ENCODE measurements around the gene NIPAL4. TPM values are rescaled to one million over a fixed set of nuclear protein-coding genes. Genes with fewer than 3 reads are reported as not detected.

NIPAL4 gene
- total RNA-seq, 1 donor from 2014 or later = 2.8 TPM

- no peak for DNase-seq
- ChIA-PET CTCF (interaction anchor here (0.9 to 1.1 kb wide), 2 partner anchors 15 to 24 kb away, joined by 3 to 4 read pairs; no protein-coding TSS in a partner anchor), POLR2A (no interaction called here)
- Mint-ChIP-seq H3K4me1 (peaks cover 7% of the 10 kb centered on the region), H3K36me3 (ENCODE audit: low read depth) (no peaks in the 10 kb centered on the region), H3K27me3 (no peaks in the 10 kb centered on the region), H3K4me3 (no peak overlapping the region), H3K9me3 (no peaks in the 10 kb centered on the region), H3K27ac (no peak overlapping the region)
- no peak for ATAC-seq (ENCODE audit: low read depth)
- TF ChIP-seq CTCF (IDR thresholded peaks at IDR 0.05) = no peak
- intact Hi-C loops (cut with micrococcal nuclease) = no loop called here
Measured at GRCh38 chr5:157447201-157447637, 12.8 kb upstream of the NIPAL4 start.

- POLR2A ChIA-PET = interaction anchor here (1.4 to 2.2 kb wide), 2 partner anchors 11 to 31 kb away, joined by 3 to 7 read pairs; partner anchors contain the start of gene NIPAL4
- DNase-seq = no peak
- Mint-ChIP-seq H3K4me1 (peaks cover 7% of the 10 kb centered on the region), H3K27me3 (no peaks in the 10 kb centered on the region), H3K36me3 (ENCODE audit: low read depth) (no peaks in the 10 kb centered on the region), H3K27ac (no peak overlapping the region), H3K4me3 (no peak overlapping the region), H3K9me3 (no peaks in the 10 kb centered on the region)
- intact Hi-C loops (cut with micrococcal nuclease) = no loop called here
- ATAC-seq (ENCODE audit: low read depth) = no peak
- no peak for TF ChIP-seq CTCF (IDR thresholded peaks at IDR 0.05)
- CTCF ChIA-PET = interaction anchor here (1.0 to 1.6 kb wide), 3 partner anchors 17 to 28 kb away, joined by 3 to 4 read pairs (median 3); no protein-coding TSS in a partner anchor
Measured at GRCh38 chr5:157449011-157449723, 10.8 kb upstream of the NIPAL4 start.

- Mint-ChIP-seq H3K4me1 (peaks cover 12% of the 10 kb centered on the region), H3K9me3 (no peaks in the 10 kb centered on the region), H3K27me3 (no peaks in the 10 kb centered on the region), H3K27ac (no peak overlapping the region), H3K4me3 (no peak overlapping the region), H3K36me3 (ENCODE audit: low read depth) (no peaks in the 10 kb centered on the region)
- intact Hi-C loops (cut with micrococcal nuclease) = no loop called here
- POLR2A ChIA-PET = interaction anchor here (1.4 to 2.2 kb wide), 2 partner anchors 10 to 30 kb away, joined by 3 to 7 read pairs; partner anchors contain the start of gene NIPAL4
- no peak for DNase-seq
- CTCF ChIA-PET = interaction anchor here (1.0 to 1.6 kb wide), 3 partner anchors 18 to 27 kb away, joined by 3 to 4 read pairs (median 3); no protein-coding TSS in a partner anchor
- no peak for TF ChIP-seq CTCF (IDR thresholded peaks at IDR 0.05)
- ATAC-seq (ENCODE audit: low read depth) = no peak
Measured at GRCh38 chr5:157450024-157450423, 10.0 kb upstream of the NIPAL4 start.

- ATAC-seq (ENCODE audit: low read depth) (no peak), DNase-seq (no peak)
- H3K27ac Mint-ChIP-seq = no peak overlapping the region
- POLR2A ChIA-PET = interaction anchor here (2.2 kb wide), 1 partner anchor 8 kb away, joined by 7 read pairs; the partner anchor contains the start of gene NIPAL4
- H3K36me3 Mint-ChIP-seq (ENCODE audit: low read depth) = no peaks in the 10 kb centered on the region
- intact Hi-C loops (cut with micrococcal nuclease) = no loop called here
- TF ChIP-seq CTCF (IDR thresholded peaks at IDR 0.05) = no peak
- H3K27me3 Mint-ChIP-seq = no peaks in the 10 kb centered on the region
- CTCF ChIA-PET = no interaction called here
- no peaks in the 10 kb centered on the region for H3K9me3 Mint-ChIP-seq
- peaks cover 17% of the 10 kb centered on the region for H3K4me1 Mint-ChIP-seq
- no peak overlapping the region for H3K4me3 Mint-ChIP-seq
Measured at GRCh38 chr5:157451806-157452205, 8.2 kb upstream of the NIPAL4 start.

GRCh38 chr5:157454273-157454672 is 5.7 kb upstream of the NIPAL4 start:
- ChIA-PET CTCF (no interaction called here), POLR2A (no interaction called here)
- H3K27me3 Mint-ChIP-seq = no peaks in the 10 kb centered on the region
- ATAC-seq (ENCODE audit: low read depth) (no peak), DNase-seq (no peak)
- H3K27ac Mint-ChIP-seq = no peak overlapping the region
- H3K9me3 Mint-ChIP-seq = no peaks in the 10 kb centered on the region
- H3K4me1 Mint-ChIP-seq = peaks cover 40% of the 10 kb centered on the region
- TF ChIP-seq CTCF (IDR thresholded peaks at IDR 0.05) = no peak
- no peak overlapping the region for H3K4me3 Mint-ChIP-seq
- H3K36me3 Mint-ChIP-seq (ENCODE audit: low read depth) = no peaks in the 10 kb centered on the region
- intact Hi-C loops (cut with micrococcal nuclease) = no loop called here

All from activated B cell treated with CpG ODN at 0.5 μM for 24 hours (primary cell).